A549 (cell line): ENCODE data around the gene PTPRJ. TPM values are rescaled to one million over a fixed set of nuclear protein-coding genes. Genes with fewer than 3 reads are reported as not detected.

Source experiments
- ATAC-seq, 2 experiments: fragments of 200-7000 bp in 1 of 2; fragments of >200 bp in 1 of 2; cut with Nextera tagmentation in 1 of 2; cut with Tn5 transposase in 1 of 2; 3 replicates each; pipeline versions ENCODE4 v1.8.0 to v1.9.1; 2018 to 2020; ENCODE audit warnings: mild to moderate bottlenecking in 1 of 2, moderate library complexity in 1 of 2
- CTCF ChIA-PET: fragments of 300-600 bp; sonication (Branson Sonifier 250); formaldehyde crosslinking; extraction: SDS; loops from one replicate; lab custom pipeline; 2021; ENCODE audit warnings: antibody characterized with exemption, inconsistent platforms; lab: Yijun Ruan, JAX
- POLR2A ChIA-PET: fragments of 350-600 bp; formaldehyde crosslinking; extraction: SDS; loops from one replicate; lab custom pipeline; 2021; ENCODE audit warnings: antibody characterized with exemption, inconsistent platforms; lab: Yijun Ruan, JAX
- DNase-seq, 2 experiments: peaks; one replicate each; pipeline versions ENCODE4 v3.0.0 to v3.0.0-alpha.2; 2011 to 2016; ENCODE audit warnings: low read depth in 1 of 2, low spot score in 1 of 2
- FAIRE-seq: peaks from 2 replicates; lab custom pipeline; 2011; peaks lifted over from hg19 to GRCh38; lab: Jason Lieb, UNC
- H3K27ac ChIP-seq, 2 experiments: fragments of >200 bp; sonication (Bioruptor Twin); formaldehyde crosslinking; 3 replicates each; pipeline ENCODE4 v1.5.1; 2016 to 2017
- H3K4me1 ChIP-seq: fragments of >200 bp; sonication (Bioruptor Twin); formaldehyde crosslinking; 3 replicates; pipeline ENCODE4 v1.6.1; 2016
- H3K4me2 ChIP-seq: fragments of >200 bp; sonication (Bioruptor Twin); formaldehyde crosslinking; 3 replicates; pipeline ENCODE4 v1.6.1; 2016
- H3K4me3 ChIP-seq: fragments of >200 bp; sonication (Bioruptor Twin); formaldehyde crosslinking; 3 replicates; pipeline ENCODE4 v1.5.1; 2016
- H3K9me3 ChIP-seq: fragments of >200 bp; sonication (Bioruptor Twin); formaldehyde crosslinking; 3 replicates; pipeline ENCODE4 v1.6.1; 2016
- BHLHE40 ChIP-seq: IDR thresholded peaks from 2 replicates; pipeline ENCODE4 v1.6.1; 2012; ENCODE audit warnings: low read depth, low read length, inconsistent platforms
- CBX8 ChIP-seq: fragments of 200-600 bp; sonication (generic); IDR thresholded peaks from 2 replicates; pipeline ENCODE4 v1.6.1; 2016
- CEBPB ChIP-seq, 2 experiments: fragments of >200 bp in 1 of 2; sonication (Bioruptor Twin) in 1 of 2; formaldehyde crosslinking in 1 of 2; IDR thresholded peaks; 2 replicates each; pipeline ENCODE4 v1.6.1; 2012 to 2016
- CHD4 ChIP-seq: fragments of 200-600 bp; sonication (generic); IDR thresholded peaks from 2 replicates; pipeline ENCODE4 v1.6.1; 2016; ENCODE audit warnings: antibody characterized with exemption, mild to moderate bottlenecking, borderline replicate concordance
- EHMT2 ChIP-seq: fragments of 200-600 bp; sonication (generic); IDR thresholded peaks from 2 replicates; pipeline ENCODE4 v1.6.1; 2016; ENCODE audit warnings: antibody characterized with exemption, low read depth, mild to moderate bottlenecking, moderate library complexity
- FOSB ChIP-seq: fragments of 250-450 bp; sonication (Bioruptor Pico); IDR thresholded peaks from 2 replicates; pipeline ENCODE4 v1.5.0; 2020; ENCODE audit warnings: mild to moderate bottlenecking, moderate library complexity
- GATA3 ChIP-seq: IDR thresholded peaks from 2 replicates; pipeline ENCODE4 v1.6.1; 2012; ENCODE audit warnings: borderline replicate concordance
- HDAC2 ChIP-seq: fragments of 200-600 bp; sonication (generic); IDR thresholded peaks from 2 replicates; pipeline ENCODE4 v1.6.1; 2016
- HOXA7 ChIP-seq: fragments of 250-450 bp; sonication (Bioruptor Pico); IDR thresholded peaks from 2 replicates; pipeline ENCODE4 v1.5.0; 2020; ENCODE audit warnings: mild to moderate bottlenecking, moderate library complexity
- HOXB5 ChIP-seq: fragments of 250-450 bp; sonication (Bioruptor Pico); IDR thresholded peaks from 2 replicates; pipeline ENCODE4 v1.5.0; 2020; ENCODE audit warnings: mild to moderate bottlenecking, moderate library complexity
- JUN ChIP-seq, 2 experiments: fragments of >200 bp; sonication (Bioruptor Twin); formaldehyde crosslinking; IDR thresholded peaks; 2 replicates in 1 of 2; 3 replicates in 1 of 2; pipeline ENCODE4 v1.6.1; 2016 to 2017
- JUNB ChIP-seq: fragments of >200 bp; sonication (Bioruptor Twin); formaldehyde crosslinking; IDR thresholded peaks from 2 replicates; pipeline ENCODE4 v1.6.1; 2016
- KDM1A ChIP-seq: fragments of 200-600 bp; sonication (generic); IDR thresholded peaks from 2 replicates; pipeline ENCODE4 v1.6.1; 2016; ENCODE audit warnings: low read depth, mild to moderate bottlenecking
- MAZ ChIP-seq: fragments of 150-350 bp; IDR thresholded peaks from 2 replicates; pipeline ENCODE4 v1.6.1; 2014; ENCODE audit warnings: antibody characterized with exemption, low read depth, low read length, borderline replicate concordance
- MYC ChIP-seq: IDR thresholded peaks from 2 replicates; pipeline ENCODE4 v1.6.1; 2012; ENCODE audit warnings: mild to moderate bottlenecking, inconsistent platforms, low read length, improper control_type of control experiment, borderline replicate concordance
- PHF8 ChIP-seq: fragments of 200-600 bp; sonication (generic); IDR thresholded peaks from 2 replicates; pipeline ENCODE4 v1.6.1; 2016; ENCODE audit warnings: low read depth, mild to moderate bottlenecking, antibody characterized with exemption, moderate library complexity, borderline replicate concordance
- POLR2A ChIP-seq: IDR thresholded peaks from 2 replicates; pipeline ENCODE4 v1.6.1; 2012; ENCODE audit warnings: mild to moderate bottlenecking, low read length
- RAD21 ChIP-seq, 2 experiments: fragments of >200 bp in 1 of 2; sonication (Bioruptor Twin) in 1 of 2; formaldehyde crosslinking in 1 of 2; IDR thresholded peaks in 1 of 2; conservative IDR thresholded peaks in 1 of 2; 2 replicates in 1 of 2; 3 replicates in 1 of 2; pipeline ENCODE4 v1.6.1; 2012 to 2018; ENCODE audit warnings: inconsistent platforms in 1 of 2
- RFX5 ChIP-seq: fragments of 450-650 bp; IDR thresholded peaks from 2 replicates; pipeline ENCODE4 v1.7.1; 2014; ENCODE audit warnings: antibody characterized with exemption, mild to moderate bottlenecking, moderate library complexity
- RNF2 ChIP-seq: fragments of 200-600 bp; sonication (generic); IDR thresholded peaks from 2 replicates; pipeline ENCODE4 v1.6.1; 2016; ENCODE audit warnings: low read depth, mild to moderate bottlenecking, antibody characterized with exemption, moderate library complexity, borderline replicate concordance
- SREBF2 ChIP-seq: fragments of 450-650 bp; IDR thresholded peaks from 2 replicates; pipeline ENCODE4 v1.6.1; 2014; ENCODE audit warnings: mild to moderate bottlenecking, moderate library complexity
- TFCP2L1 ChIP-seq: fragments of 250-450 bp; sonication (Bioruptor Pico); IDR thresholded peaks from 2 replicates; pipeline ENCODE4 v1.5.0; 2021; ENCODE audit warnings: mild to moderate bottlenecking
- TP53 ChIP-seq: fragments of 250-450 bp; sonication (Bioruptor Pico); IDR thresholded peaks from 2 replicates; pipeline ENCODE4 v1.5.0; 2021; ENCODE audit warnings: mild to moderate bottlenecking, moderate library complexity
- ZSCAN20 ChIP-seq: fragments of 250-450 bp; sonication (Bioruptor Pico); IDR thresholded peaks from 2 replicates; pipeline ENCODE4 v1.8.0; 2022; ENCODE audit warnings: mild to moderate bottlenecking, moderate library complexity
- WGBS: methylation state at CpG from one replicate; pipeline ENCODE4 v1.1.6; 2017; ENCODE audit errors: missing lambda C conversion rate; 5-methylcytosine and 5-hydroxymethylcytosine counted together
- polyA plus RNA-seq, 4 experiments: library from polyadenylated mRNA; depleted of rRNA in 3 of 4; stranded (reverse); fragments of >200 nt; fragmentation: RNase III in 1 of 4; extraction: RNeasy Plus Mini Kit Qiagen cat#74134 plus additional on column Dnase treatment in 1 of 4; gene quantifications; 2 replicates in 3 of 4; 3 replicates in 1 of 4; pipeline ENCODE4 v1.2.3, GENCODE V29; 2011 to 2017
- TF ChIP-seq, protein P1 (sequence below): IDR thresholded peaks from 2 replicates; pipeline ENCODE4 v1.6.1; 2012
- TF ChIP-seq, protein P2 (sequence below): fragments of 450-650 bp; IDR thresholded peaks from 2 replicates; pipeline ENCODE4 v1.6.1; 2014; ENCODE audit warnings: antibody characterized with exemption
- TF ChIP-seq, protein P3 (sequence below): fragments of >200 bp; sonication (Bioruptor Twin); formaldehyde crosslinking; IDR thresholded peaks from 2 replicates; pipeline ENCODE4 v1.6.1; 2016
- TF ChIP-seq, protein P4 (sequence below): fragments of 250-450 bp; sonication (Bioruptor Pico); IDR thresholded peaks from 2 replicates; pipeline ENCODE4 v1.5.0; 2021; ENCODE audit warnings: mild to moderate bottlenecking, moderate library complexity, borderline replicate concordance
- TF ChIP-seq, protein P5 (sequence below): fragments of 200-600 bp; sonication (generic); IDR thresholded peaks from 2 replicates; pipeline ENCODE4 v1.6.1; 2016; ENCODE audit warnings: antibody characterized with exemption, mild to moderate bottlenecking, moderate library complexity

PTPRJ gene
- polyA plus RNA-seq, 2 of the 4 experiments (the other 2 are of a cell fraction): 30.3 to 50.5 TPM

DNA sequence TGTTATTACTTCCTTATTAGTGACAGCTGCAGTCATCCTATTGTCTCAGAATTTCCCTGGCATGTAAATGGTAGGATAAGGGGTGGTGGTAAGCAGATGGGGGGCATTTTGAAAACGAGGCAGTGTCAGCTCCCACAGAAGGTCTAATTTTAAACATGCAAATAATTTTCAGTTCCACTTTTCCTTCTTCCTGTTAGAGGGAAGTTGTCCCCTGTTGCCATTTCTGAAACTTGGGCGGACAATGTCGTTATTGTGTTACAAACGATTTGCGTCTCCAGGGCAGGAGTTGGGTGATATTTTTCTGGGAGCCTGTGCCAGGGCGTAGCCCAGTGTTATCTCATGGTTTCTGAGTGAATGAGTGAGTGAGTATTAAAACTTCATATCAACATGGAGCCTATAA, 7.4 kb downstream of the PTPRJ start:
- TF ChIP-seq RAD21 (conservative IDR thresholded peaks at IDR 0.05 in 1 of 2, IDR thresholded peaks at IDR 0.05 in 1 of 2) (no peak), ZSCAN20 (CRISPR knock-in tag) (no peak), MYC (no peak), EHMT2 (no peak), MAZ (no peak), PHF8 (no peak), JUNB (no peak), POLR2A (no peak), CEBPB (IDR thresholded peaks at IDR 0.05) (no peak)
- TF ChIP-seq, protein P1, sequence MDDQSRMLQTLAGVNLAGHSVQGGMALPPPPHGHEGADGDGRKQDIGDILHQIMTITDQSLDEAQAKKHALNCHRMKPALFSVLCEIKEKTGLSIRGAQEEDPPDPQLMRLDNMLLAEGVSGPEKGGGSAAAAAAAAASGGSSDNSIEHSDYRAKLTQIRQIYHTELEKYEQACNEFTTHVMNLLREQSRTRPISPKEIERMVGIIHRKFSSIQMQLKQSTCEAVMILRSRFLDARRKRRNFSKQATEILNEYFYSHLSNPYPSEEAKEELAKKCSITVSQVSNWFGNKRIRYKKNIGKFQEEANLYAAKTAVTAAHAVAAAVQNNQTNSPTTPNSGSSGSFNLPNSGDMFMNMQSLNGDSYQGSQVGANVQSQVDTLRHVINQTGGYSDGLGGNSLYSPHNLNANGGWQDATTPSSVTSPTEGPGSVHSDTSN: no peak
- TF ChIP-seq, all 56 proteins: peak for 0
- ChIA-PET CTCF (no interaction called here), POLR2A (no interaction called here)
- H3K4me3 ChIP-seq: no peak overlapping the region
- ATAC-seq: no peak
- H3K4me2 ChIP-seq: peak overlapping the region; percentile 51
- H3K4me1 ChIP-seq: peaks cover 94% of the 10 kb centered on the region
- WGBS: 73% methylated on average over 6 of the region's 6 CpGs
- FAIRE-seq: no peak
- H3K9me3 ChIP-seq: no peaks in the 10 kb centered on the region
- H3K27ac ChIP-seq: peak overlapping the region; percentile 61 to 100
- no peak for DNase-seq

DNA sequence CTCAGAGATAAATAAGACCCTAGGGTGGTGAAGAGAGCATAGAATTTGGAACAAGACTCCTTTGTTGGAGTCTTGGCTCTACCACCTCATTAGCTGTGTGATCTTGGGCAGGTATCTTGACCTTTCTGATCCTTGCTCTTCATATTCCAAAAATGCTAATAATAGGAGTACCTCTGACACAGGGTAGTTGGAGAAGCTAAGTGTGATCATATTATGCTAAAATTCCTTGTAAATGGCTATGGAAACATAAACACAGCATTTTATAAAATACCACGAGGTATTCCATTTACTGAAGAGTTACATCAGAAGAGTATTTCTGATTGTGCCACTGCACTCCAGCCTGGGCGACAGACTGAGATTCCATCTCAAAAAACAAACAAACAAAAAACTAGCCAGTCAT, 9.4 kb downstream of the PTPRJ start:
- H3K4me3 ChIP-seq: 0 out of 3 replicates have a peak overlapping the region, but pooled peaks have one; percentile 7
- POLR2A ChIA-PET: interaction anchor here (0.7 to 1.6 kb wide), 3 partner anchors 10 to 58 kb away, joined by 5 to 9 read pairs (median 6); partner anchors contain the start of gene PTPRJ
- TF ChIP-seq HDAC2 (peak; percentile 96), RNF2 (no peak), RFX5 (no peak), JUN (IDR thresholded peaks at IDR 0.05) (0 out of 5 replicates have a peak, but pooled peaks of 1 of the 2 experiments have one; percentile 73), BHLHE40 (no peak), SREBF2 (no peak), TP53 (CRISPR knock-in tag) (no peak), RAD21 (conservative IDR thresholded peaks at IDR 0.05 in 1 of 2, IDR thresholded peaks at IDR 0.05 in 1 of 2) (no peak), GATA3 (peak; percentile 30; the same call in 1 of the 2 replicates), TFCP2L1 (no peak), EHMT2 (no peak), KDM1A (peak; percentile 97), CEBPB (IDR thresholded peaks at IDR 0.05) (peak in 1 of 2 experiments; percentile 29; a peak in 1 of 4 replicates), FOSB (CRISPR knock-in tag) (no peak), CBX8 (no peak), HOXB5 (CRISPR knock-in tag) (no peak), POLR2A (no peak), CHD4 (peak; percentile 87; the same call in 1 of the 2 replicates), HOXA7 (CRISPR knock-in tag) (peak; percentile 66; the same call in 1 of the 2 replicates)
- TF ChIP-seq, protein P2, sequence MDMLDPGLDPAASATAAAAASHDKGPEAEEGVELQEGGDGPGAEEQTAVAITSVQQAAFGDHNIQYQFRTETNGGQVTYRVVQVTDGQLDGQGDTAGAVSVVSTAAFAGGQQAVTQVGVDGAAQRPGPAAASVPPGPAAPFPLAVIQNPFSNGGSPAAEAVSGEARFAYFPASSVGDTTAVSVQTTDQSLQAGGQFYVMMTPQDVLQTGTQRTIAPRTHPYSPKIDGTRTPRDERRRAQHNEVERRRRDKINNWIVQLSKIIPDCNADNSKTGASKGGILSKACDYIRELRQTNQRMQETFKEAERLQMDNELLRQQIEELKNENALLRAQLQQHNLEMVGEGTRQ: no peak
- TF ChIP-seq, protein P1: no peak
- TF ChIP-seq, protein P3, sequence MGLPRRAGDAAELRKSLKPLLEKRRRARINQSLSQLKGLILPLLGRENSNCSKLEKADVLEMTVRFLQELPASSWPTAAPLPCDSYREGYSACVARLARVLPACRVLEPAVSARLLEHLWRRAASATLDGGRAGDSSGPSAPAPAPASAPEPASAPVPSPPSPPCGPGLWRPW: no peak
- TF ChIP-seq, protein P4, sequence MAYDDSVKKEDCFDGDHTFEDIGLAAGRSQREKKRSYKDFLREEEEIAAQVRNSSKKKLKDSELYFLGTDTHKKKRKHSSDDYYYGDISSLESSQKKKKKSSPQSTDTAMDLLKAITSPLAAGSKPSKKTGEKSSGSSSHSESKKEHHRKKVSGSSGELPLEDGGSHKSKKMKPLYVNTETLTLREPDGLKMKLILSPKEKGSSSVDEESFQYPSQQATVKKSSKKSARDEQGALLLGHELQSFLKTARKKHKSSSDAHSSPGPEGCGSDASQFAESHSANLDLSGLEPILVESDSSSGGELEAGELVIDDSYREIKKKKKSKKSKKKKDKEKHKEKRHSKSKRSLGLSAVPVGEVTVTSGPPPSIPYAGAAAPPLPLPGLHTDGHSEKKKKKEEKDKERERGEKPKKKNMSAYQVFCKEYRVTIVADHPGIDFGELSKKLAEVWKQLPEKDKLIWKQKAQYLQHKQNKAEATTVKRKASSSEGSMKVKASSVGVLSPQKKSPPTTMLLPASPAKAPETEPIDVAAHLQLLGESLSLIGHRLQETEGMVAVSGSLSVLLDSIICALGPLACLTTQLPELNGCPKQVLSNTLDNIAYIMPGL (CRISPR knock-in tag): no peak
- TF ChIP-seq, protein P5, sequence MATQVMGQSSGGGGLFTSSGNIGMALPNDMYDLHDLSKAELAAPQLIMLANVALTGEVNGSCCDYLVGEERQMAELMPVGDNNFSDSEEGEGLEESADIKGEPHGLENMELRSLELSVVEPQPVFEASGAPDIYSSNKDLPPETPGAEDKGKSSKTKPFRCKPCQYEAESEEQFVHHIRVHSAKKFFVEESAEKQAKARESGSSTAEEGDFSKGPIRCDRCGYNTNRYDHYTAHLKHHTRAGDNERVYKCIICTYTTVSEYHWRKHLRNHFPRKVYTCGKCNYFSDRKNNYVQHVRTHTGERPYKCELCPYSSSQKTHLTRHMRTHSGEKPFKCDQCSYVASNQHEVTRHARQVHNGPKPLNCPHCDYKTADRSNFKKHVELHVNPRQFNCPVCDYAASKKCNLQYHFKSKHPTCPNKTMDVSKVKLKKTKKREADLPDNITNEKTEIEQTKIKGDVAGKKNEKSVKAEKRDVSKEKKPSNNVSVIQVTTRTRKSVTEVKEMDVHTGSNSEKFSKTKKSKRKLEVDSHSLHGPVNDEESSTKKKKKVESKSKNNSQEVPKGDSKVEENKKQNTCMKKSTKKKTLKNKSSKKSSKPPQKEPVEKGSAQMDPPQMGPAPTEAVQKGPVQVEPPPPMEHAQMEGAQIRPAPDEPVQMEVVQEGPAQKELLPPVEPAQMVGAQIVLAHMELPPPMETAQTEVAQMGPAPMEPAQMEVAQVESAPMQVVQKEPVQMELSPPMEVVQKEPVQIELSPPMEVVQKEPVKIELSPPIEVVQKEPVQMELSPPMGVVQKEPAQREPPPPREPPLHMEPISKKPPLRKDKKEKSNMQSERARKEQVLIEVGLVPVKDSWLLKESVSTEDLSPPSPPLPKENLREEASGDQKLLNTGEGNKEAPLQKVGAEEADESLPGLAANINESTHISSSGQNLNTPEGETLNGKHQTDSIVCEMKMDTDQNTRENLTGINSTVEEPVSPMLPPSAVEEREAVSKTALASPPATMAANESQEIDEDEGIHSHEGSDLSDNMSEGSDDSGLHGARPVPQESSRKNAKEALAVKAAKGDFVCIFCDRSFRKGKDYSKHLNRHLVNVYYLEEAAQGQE: no peak

More for the DNA sequence above, 9.4 kb downstream of the PTPRJ start:
- peak overlapping the region; percentile 97 to 100 for H3K27ac ChIP-seq
- no peak for DNase-seq
- peak overlapping the region; percentile 91 for H3K4me2 ChIP-seq
- ATAC-seq: no peak
- H3K4me1 ChIP-seq: peaks cover 93% of the 10 kb centered on the region
- no peak for FAIRE-seq
- WGBS: 7% methylated on average over 2 of the region's 2 CpGs
- CTCF ChIA-PET: interaction anchor here (0.7 to 1.3 kb wide), 3 partner anchors 33 to 119 kb away, joined by 3 to 7 read pairs (median 3); no protein-coding TSS in a partner anchor
- H3K9me3 ChIP-seq: no peaks in the 10 kb centered on the region
